Upper lobe of left lung (tissue), 6 donors: ENCODE measurements around the gene SLFN13. TPM values are rescaled to one million over a fixed set of nuclear protein-coding genes. Genes with fewer than 3 reads are reported as not detected.

Source experiments
- ATAC-seq, 2 donors: fragments of 200-7000 bp; cut with Tn5 transposase; one replicate each; pipeline ENCODE4 v1.9.1; 2022; ENCODE audit warnings: mild to moderate bottlenecking in 2 of 2, moderate library complexity in 2 of 2; ENCODE audit not compliant: low FRiP score in 2 of 2
- DNase-seq, 2 donors: peaks; one replicate each; pipeline ENCODE4 v3.0.0-alpha.2; 2019 to 2020
- H3K27ac ChIP-seq, 4 donors: fragments of 200-600 bp; sonication (generic); one replicate each; pipeline ENCODE4 v1.5.1; 2016 to 2019
- H3K27me3 ChIP-seq, 4 donors: fragments of 200-600 bp; sonication (generic); one replicate each; pipeline ENCODE4 v1.5.1; 2017 to 2019
- H3K36me3 ChIP-seq, 4 donors: fragments of 200-600 bp; sonication (generic); one replicate each; pipeline ENCODE4 v1.5.1; 2016 to 2019
- H3K4me1 ChIP-seq, 4 donors: fragments of 200-600 bp; sonication (generic); one replicate each; pipeline ENCODE4 v1.5.1; 2018 to 2019
- H3K4me3 ChIP-seq, 4 donors: fragments of 200-600 bp; sonication (generic); one replicate each; pipeline ENCODE4 v1.5.1; 2017 to 2019; ENCODE audit warnings: mild to moderate bottlenecking in 2 of 4, moderate library complexity in 1 of 4
- H3K9me3 ChIP-seq, 4 donors: fragments of 200-600 bp; sonication (generic); one replicate each; pipeline ENCODE4 v1.5.1; 2018 to 2019
- CTCF ChIP-seq, 6 experiments: fragments of 450-650 bp in 4 of 6; fragments of 200-600 bp in 2 of 6; sonication (generic) in 2 of 6; IDR thresholded peaks; one replicate each; pipeline ENCODE4 v1.5.1; 2016 to 2019; ENCODE audit warnings: antibody characterized with exemption in 6 of 6
- EP300 ChIP-seq, 4 donors: sonication (generic); formaldehyde crosslinking; IDR thresholded peaks; one replicate each; pipeline ENCODE4 v1.5.1; 2017; ENCODE audit warnings: antibody characterized with exemption in 4 of 4, control low read depth in 2 of 4
- POLR2A ChIP-seq, 4 donors: fragments of 450-650 bp; IDR thresholded peaks; one replicate each; pipeline ENCODE4 v1.5.1; 2016 to 2017; ENCODE audit warnings: antibody characterized with exemption in 4 of 4, mild to moderate bottlenecking in 2 of 4
- POLR2AphosphoS5 ChIP-seq, 2 donors: sonication (generic); formaldehyde crosslinking; IDR thresholded peaks; one replicate each; pipeline ENCODE4 v1.5.1; 2017; ENCODE audit warnings: antibody characterized with exemption in 2 of 2
- WGBS, 2 donors: methylation state at CpG; one replicate each; pipeline ENCODE4 v1.1.5; 2017 to 2018; 5-methylcytosine and 5-hydroxymethylcytosine counted together
- total RNA-seq, 6 donors: library from RNA; depleted of rRNA in 4 of 6; stranded (reverse); fragments of >200 nt in 4 of 6; gene quantifications; one replicate each; pipeline versions ENCODE4 v1.1.0 to v1.2.1, GENCODE V29; 2016 to 2021
- donor health status: DM: no; HTN: no; CAD: no; lungs with moderate emphysema.
- donor health status: DM: no; HTN: yes; CAD: no; lungs with severe emphysema.

The SLFN13 gene
- total RNA-seq, 6 donors from 2014 or later, result 9.1 to 46.8 (median 19.2) TPM

GRCh38 chr17:35453171-35453570 is 4.6 kb upstream of the SLFN13 start:
- Histone ChIP-seq H3K4me1 (peaks cover 0 to 16% (median 10%) of the 10 kb centered on the region in 4 donors), H3K27me3 (no peaks in the 10 kb centered on the region), H3K27ac (no peak overlapping the region), H3K36me3 (no peaks in the 10 kb centered on the region), H3K4me3 (no peak overlapping the region), H3K9me3 (no peaks in the 10 kb centered on the region)
- DNase-seq (no peak), ATAC-seq (no peak)
- TF ChIP-seq CTCF (IDR thresholded peaks at IDR 0.05) (no peak), POLR2A (IDR thresholded peaks at IDR 0.05) (no peak), EP300 (IDR thresholded peaks at IDR 0.05) (no peak), POLR2AphosphoS5 (IDR thresholded peaks at IDR 0.05) (no peak)
- 60 to 63% methylated on average over 1 of the region's 1 CpG for WGBS, 2 donors

GRCh38 chr17:35449371-35449931 is 885 bp upstream of the SLFN13 start:
- H3K9me3 ChIP-seq, result no peaks in the 10 kb centered on the region
- DNase-seq (peak; percentile 54 to 76), ATAC-seq (peak; percentile 54 to 64)
- H3K27me3 ChIP-seq, result no peaks in the 10 kb centered on the region
- peak overlapping the region in 3 of 4 donors; percentile 55 to 65 (median 63) for H3K4me3 ChIP-seq
- TF ChIP-seq CTCF (IDR thresholded peaks at IDR 0.05), result no peak
- TF ChIP-seq EP300 (IDR thresholded peaks at IDR 0.05), result no peak
- no peak for TF ChIP-seq POLR2A (IDR thresholded peaks at IDR 0.05)
- TF ChIP-seq POLR2AphosphoS5 (IDR thresholded peaks at IDR 0.05), result no peak
- WGBS, 2 donors, result 36 to 40% methylated on average over 33 to 36 of the region's 36 CpGs
- H3K27ac ChIP-seq, result no peak overlapping the region
- H3K36me3 ChIP-seq, result no peaks in the 10 kb centered on the region
- H3K4me1 ChIP-seq, result peaks cover 3 to 29% (median 16%) of the 10 kb centered on the region in 4 donors

GRCh38 chr17:35448899-35449227 is 297 bp upstream of the SLFN13 start:
- Histone ChIP-seq H3K27ac (peak overlapping the region in 3 of 4 donors; percentile 71 to 85 (median 76)), H3K27me3 (no peaks in the 10 kb centered on the region), H3K9me3 (no peaks in the 10 kb centered on the region), H3K4me3 (peak overlapping the region in 3 of 4 donors; percentile 55 to 65 (median 63)), H3K4me1 (peaks cover 3 to 29% (median 16%) of the 10 kb centered on the region in 4 donors), H3K36me3 (no peaks in the 10 kb centered on the region)
- DNase-seq (no peak), ATAC-seq (peak in 1 of 2 donors; percentile 32)
- TF ChIP-seq EP300 (IDR thresholded peaks at IDR 0.05) (no peak), POLR2A (IDR thresholded peaks at IDR 0.05) (no peak), POLR2AphosphoS5 (IDR thresholded peaks at IDR 0.05) (no peak), CTCF (IDR thresholded peaks at IDR 0.05) (no peak)
- 42 to 61% methylated on average over 10 to 15 of the region's 16 CpGs for WGBS, 2 donors

GRCh38 chr17:35447499-35447898 is 1.1 kb downstream of the SLFN13 start:
- Histone ChIP-seq H3K27ac (peak overlapping the region in 3 of 4 donors; percentile 71 to 85 (median 73)), H3K4me3 (peak overlapping the region in 3 of 4 donors; percentile 55 to 65 (median 63)), H3K36me3 (no peaks in the 10 kb centered on the region), H3K4me1 (peaks cover 3 to 29% (median 16%) of the 10 kb centered on the region in 4 donors), H3K27me3 (no peaks in the 10 kb centered on the region), H3K9me3 (no peaks in the 10 kb centered on the region)
- DNase-seq (no peak), ATAC-seq (no peak)
- WGBS, 2 donors, result 49 to 52% methylated on average over 3 of the region's 3 CpGs
- TF ChIP-seq POLR2A (IDR thresholded peaks at IDR 0.05) (no peak), EP300 (IDR thresholded peaks at IDR 0.05) (no peak), CTCF (IDR thresholded peaks at IDR 0.05) (no peak), POLR2AphosphoS5 (IDR thresholded peaks at IDR 0.05) (no peak)

- Histone ChIP-seq H3K4me3 (no peak overlapping the region), H3K36me3 (no peaks in the 10 kb centered on the region), H3K27ac (no peak overlapping the region), H3K4me1 (peaks cover 7 to 12% (median 11%) of the 10 kb centered on the region in 4 donors), H3K9me3 (no peaks in the 10 kb centered on the region), H3K27me3 (no peaks in the 10 kb centered on the region)
- ATAC-seq (no peak), DNase-seq (no peak)
- TF ChIP-seq POLR2A (IDR thresholded peaks at IDR 0.05) (no peak), EP300 (IDR thresholded peaks at IDR 0.05) (no peak), POLR2AphosphoS5 (IDR thresholded peaks at IDR 0.05) (no peak), CTCF (IDR thresholded peaks at IDR 0.05) (no peak)
These were observed 10.1 kb downstream of the SLFN13 start for GRCh38 chr17:35438433-35438832.
